GM20000 (cell line): ENCODE measurements around the gene N4BP3.

Experiments used
- DNase-seq: peaks from one replicate; pipeline ENCODE4 v3.0.0; 2012; ENCODE audit warnings: low spot score
- CTCF ChIP-seq: IDR thresholded peaks from 2 replicates; pipeline ENCODE4 v1.5.1; 2012; ENCODE audit warnings: mild to moderate bottlenecking, control low read depth; ENCODE audit errors: extremely low read depth, missing control alignments

N4BP3 gene

GRCh38 chr5:178170455-178170854 is 57.1 kb downstream of the N4BP3 start:
- no peak for TF ChIP-seq CTCF
- no peak for DNase-seq

- no peak for DNase-seq
- no peak for TF ChIP-seq CTCF
Observed at GRCh38 chr5:178174456-178174855, 61.1 kb downstream of the N4BP3 start.
